GM18505 (cell line): ENCODE measurements around the gene ACAD9.

Experiments used
- ATAC-seq: cut with Tn5 transposase; IDR thresholded peaks from one replicate; pipeline ENCODE4 v1.9.1; 2021; ENCODE audit not compliant: unreplicated experiment
- POLR2A ChIP-seq: IDR thresholded peaks from 4 replicates; pipeline ENCODE4 v1.6.1; 2011; ENCODE audit warnings: borderline replicate concordance; ENCODE audit not compliant: insufficient read depth, insufficient read length; ENCODE audit errors: extremely low read depth

The ACAD9 gene

GRCh38 chr3:128931046-128931445 is 51.6 kb downstream of the ACAD9 start:
- ATAC-seq = no peak

GRCh38 chr3:128932516-128933212 is 53.2 kb downstream of the ACAD9 start:
- no peak for TF ChIP-seq POLR2A
- ATAC-seq = no peak

More at GRCh38 chr3:128931046-128931445, 51.6 kb downstream of the ACAD9 start:
- TF ChIP-seq POLR2A = no peak

GRCh38 chr3:128933213-128933921 is 53.9 kb downstream of the ACAD9 start:
- no peak for ATAC-seq
- no peak for TF ChIP-seq POLR2A

- no peak for TF ChIP-seq POLR2A
- ATAC-seq = no peak
Measured at GRCh38 chr3:128933922-128934253, 54.5 kb downstream of the ACAD9 start.

GRCh38 chr3:128935922-128936321 is 56.5 kb downstream of the ACAD9 start:
- no peak for TF ChIP-seq POLR2A
- ATAC-seq = no peak

- no peak for ATAC-seq
- TF ChIP-seq POLR2A = no peak
Measured at GRCh38 chr3:128936341-128936740, 56.9 kb downstream of the ACAD9 start.

GRCh38 chr3:128940252-128940651 is 60.8 kb downstream of the ACAD9 start:
- no peak for ATAC-seq
- TF ChIP-seq POLR2A = no peak

GRCh38 chr3:128942161-128942952 is 62.9 kb downstream of the ACAD9 start:
- no peak for ATAC-seq
- no peak for TF ChIP-seq POLR2A

GRCh38 chr3:128945041-128945877 is 65.8 kb downstream of the ACAD9 start:
- no peak for TF ChIP-seq POLR2A
- no peak for ATAC-seq

GRCh38 chr3:128945878-128946175 is 66.4 kb downstream of the ACAD9 start:
- no peak for TF ChIP-seq POLR2A
- ATAC-seq = no peak

GRCh38 chr3:128946411-128946810 is 67.0 kb downstream of the ACAD9 start:
- TF ChIP-seq POLR2A = no peak
- no peak for ATAC-seq

- TF ChIP-seq POLR2A = no peak
- ATAC-seq = no peak
Measured at GRCh38 chr3:128949158-128949557, 69.7 kb downstream of the ACAD9 start.

GRCh38 chr3:128950223-128950938 is 71.0 kb downstream of the ACAD9 start:
- ATAC-seq = no peak
- no peak for TF ChIP-seq POLR2A

- ATAC-seq = no peak
- no peak for TF ChIP-seq POLR2A
Measured at GRCh38 chr3:128956440-128956839, 77.0 kb downstream of the ACAD9 start.
